OCI-LY7 (cell line): Measurements from ENCODE around the gene F2RL3.

ENCODE experiments used
- EZH2phosphoT487 ChIP-seq: fragments of 200-600 bp; sonication (generic); IDR thresholded peaks from 2 replicates; pipeline ENCODE4 v1.6.1; 2018; ENCODE audit warnings: low read depth, borderline replicate concordance, mild to moderate bottlenecking, mixed run types, antibody characterized with exemption, low read length, moderate library complexity, mixed read lengths
- TF ChIP-seq, protein P1 (sequence below): fragments of 200-600 bp; sonication (generic); conservative IDR thresholded peaks from 2 replicates; pipeline ENCODE4 v1.5.1; 2014; ENCODE audit warnings: mild to moderate bottlenecking, antibody characterized with exemption, low read length, moderate library complexity, mixed read lengths

DNA sequence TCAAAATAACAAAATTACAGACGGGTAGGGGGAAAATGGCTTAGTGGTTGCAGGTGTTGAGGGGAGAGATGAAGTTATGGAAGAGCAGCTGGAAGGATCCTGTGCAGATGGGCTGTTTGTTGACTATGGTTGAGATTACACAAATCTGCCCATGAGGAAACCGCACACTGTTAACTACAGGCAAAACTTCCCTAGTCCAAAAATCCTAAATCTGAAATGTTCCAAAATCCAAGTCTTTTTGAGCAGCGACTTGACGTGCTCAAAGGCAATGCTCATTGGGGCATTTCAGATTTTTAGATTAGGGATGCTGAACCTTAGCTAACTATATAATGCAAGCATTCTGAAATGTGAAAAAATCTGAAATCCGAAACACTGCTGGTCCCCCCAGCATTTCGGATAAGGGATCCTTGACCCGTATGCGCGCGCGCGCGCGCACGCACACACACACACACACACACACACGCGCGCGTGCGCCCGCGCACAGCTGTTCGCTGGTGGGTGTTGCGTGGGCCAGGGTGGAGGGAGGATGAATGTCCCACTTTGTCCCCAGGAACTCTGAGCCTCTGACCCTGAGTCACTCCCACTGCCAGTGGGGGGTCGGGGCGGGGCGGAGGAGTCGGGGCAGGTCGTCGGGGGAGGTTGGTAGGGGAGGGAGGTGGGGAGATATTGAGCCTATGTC is 6.8 kb downstream of the F2RL3 start:
- TF ChIP-seq, protein P1, sequence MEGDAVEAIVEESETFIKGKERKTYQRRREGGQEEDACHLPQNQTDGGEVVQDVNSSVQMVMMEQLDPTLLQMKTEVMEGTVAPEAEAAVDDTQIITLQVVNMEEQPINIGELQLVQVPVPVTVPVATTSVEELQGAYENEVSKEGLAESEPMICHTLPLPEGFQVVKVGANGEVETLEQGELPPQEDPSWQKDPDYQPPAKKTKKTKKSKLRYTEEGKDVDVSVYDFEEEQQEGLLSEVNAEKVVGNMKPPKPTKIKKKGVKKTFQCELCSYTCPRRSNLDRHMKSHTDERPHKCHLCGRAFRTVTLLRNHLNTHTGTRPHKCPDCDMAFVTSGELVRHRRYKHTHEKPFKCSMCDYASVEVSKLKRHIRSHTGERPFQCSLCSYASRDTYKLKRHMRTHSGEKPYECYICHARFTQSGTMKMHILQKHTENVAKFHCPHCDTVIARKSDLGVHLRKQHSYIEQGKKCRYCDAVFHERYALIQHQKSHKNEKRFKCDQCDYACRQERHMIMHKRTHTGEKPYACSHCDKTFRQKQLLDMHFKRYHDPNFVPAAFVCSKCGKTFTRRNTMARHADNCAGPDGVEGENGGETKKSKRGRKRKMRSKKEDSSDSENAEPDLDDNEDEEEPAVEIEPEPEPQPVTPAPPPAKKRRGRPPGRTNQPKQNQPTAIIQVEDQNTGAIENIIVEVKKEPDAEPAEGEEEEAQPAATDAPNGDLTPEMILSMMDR, result no peak
- TF ChIP-seq EZH2phosphoT487, result no peak
